Left lung (tissue), 10 donors: ENCODE results near the gene DACT3. TPM values are rescaled to one million over a fixed set of nuclear protein-coding genes. Genes with fewer than 3 reads are reported as not detected.

Experiments used
- ATAC-seq: fragments of 200-7000 bp; cut with Tn5 transposase; one replicate; pipeline ENCODE4 v1.9.1; 2020; ENCODE audit warnings: moderate library complexity
- DNase-seq, 4 donors: peaks; one replicate each; pipeline ENCODE4 v3.0.0-alpha.2; 2013 to 2020
- H3K27ac ChIP-seq, 2 donors: fragments of 200-600 bp; sonication (generic) in 1 of 2; one replicate each; pipeline versions ENCODE4 v1.5.0 to v1.8.0; 2020 to 2021
- H3K27me3 ChIP-seq, 2 donors: fragments of 200-600 bp; sonication (generic) in 1 of 2; one replicate each; pipeline versions ENCODE4 v1.5.0 to v1.8.0; 2020 to 2021
- H3K36me3 ChIP-seq, 2 donors: fragments of 200-600 bp; sonication (generic) in 1 of 2; one replicate each; pipeline versions ENCODE4 v1.5.0 to v1.8.0; 2020 to 2021
- H3K4me1 ChIP-seq, 2 donors: fragments of 200-600 bp; one replicate each; pipeline ENCODE4 v1.8.0; 2021
- H3K4me3 ChIP-seq, 2 donors: fragments of 200-600 bp; sonication (generic) in 1 of 2; one replicate each; pipeline versions ENCODE4 v1.5.0 to v1.8.0; 2020 to 2021; ENCODE audit warnings: mild to moderate bottlenecking in 1 of 2
- H3K9me3 ChIP-seq, 2 donors: fragments of 200-600 bp; sonication (generic) in 1 of 2; one replicate each; pipeline versions ENCODE4 v1.5.0 to v1.8.0; 2020 to 2021
- intact Hi-C, 2 donors: fragments of 100-400 bp; cut with DNase I; formaldehyde crosslinking; loops; one replicate each; pipeline versions ENCODE4 v1.11.2 to v1.14.2; 2022
- polyA plus RNA-seq, 6 donors: library from polyadenylated mRNA; unstranded; fragments of 120-200 nt; gene quantifications; one replicate each; pipeline ENCODE4 v1.2.1, GENCODE V29; 2013; ENCODE audit not compliant: insufficient read length in 6 of 6
- total RNA-seq, 2 donors: library from RNA; stranded (reverse); fragmentation: NEBNext Ultra II Directional; extraction: Animal tissue kit (Norgen Biotek cat#: 25700); gene quantifications; one replicate each; pipeline ENCODE4 v1.2.1, GENCODE V29; 2021
- TF ChIP-seq, protein P1 (sequence below), 2 donors: fragments of 200-600 bp; sonication (generic) in 1 of 2; IDR thresholded peaks; one replicate each; pipeline versions ENCODE4 v1.5.0 to v1.8.0; 2021; ENCODE audit warnings: antibody characterized with exemption in 2 of 2
- donor health status: DM: no; HTN: yes; CAD: no.
- donor health status: DM: no; HTN: no; CAD: no.

Gene DACT3
- total and polyA plus RNA-seq, 8 donors, result 6.6 to 53.4 (median 43.2) TPM

DNA sequence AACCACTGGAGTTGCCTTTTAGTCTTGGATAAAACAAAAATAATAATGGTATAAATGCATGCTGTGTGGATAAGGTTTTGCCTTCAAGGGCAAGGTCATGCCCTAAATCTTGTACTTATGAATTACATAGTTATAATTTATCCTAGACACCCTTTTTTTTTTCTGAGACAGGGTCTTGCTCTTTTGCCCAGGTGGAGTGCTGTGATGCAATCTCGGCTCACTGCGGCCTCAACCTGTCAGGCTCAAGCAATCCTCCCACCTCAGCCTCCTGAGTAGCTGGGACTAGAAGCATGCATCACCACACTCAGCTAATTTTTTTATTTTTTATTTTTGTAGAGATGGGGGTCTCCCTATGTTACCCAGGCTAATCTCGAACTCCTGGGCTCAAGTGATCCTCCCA, 7.7 kb upstream of the DACT3 start:
- Histone ChIP-seq H3K9me3 (no peaks in the 10 kb centered on the region), H3K4me3 (no peak overlapping the region), H3K27me3 (no peaks in the 10 kb centered on the region), H3K36me3 (peaks cover 0 to 15% of the 10 kb centered on the region in 2 donors), H3K27ac (no peak overlapping the region), H3K4me1 (no peaks in the 10 kb centered on the region)
- DNase-seq (peak in 1 of 4 donors; percentile 10), ATAC-seq (no peak)
- intact Hi-C loops, result loop anchor here in 1 of 2 donors (10.0 kb wide), 1 partner anchor 134 kb away; no protein-coding TSS in a partner anchor
- TF ChIP-seq, protein P1, sequence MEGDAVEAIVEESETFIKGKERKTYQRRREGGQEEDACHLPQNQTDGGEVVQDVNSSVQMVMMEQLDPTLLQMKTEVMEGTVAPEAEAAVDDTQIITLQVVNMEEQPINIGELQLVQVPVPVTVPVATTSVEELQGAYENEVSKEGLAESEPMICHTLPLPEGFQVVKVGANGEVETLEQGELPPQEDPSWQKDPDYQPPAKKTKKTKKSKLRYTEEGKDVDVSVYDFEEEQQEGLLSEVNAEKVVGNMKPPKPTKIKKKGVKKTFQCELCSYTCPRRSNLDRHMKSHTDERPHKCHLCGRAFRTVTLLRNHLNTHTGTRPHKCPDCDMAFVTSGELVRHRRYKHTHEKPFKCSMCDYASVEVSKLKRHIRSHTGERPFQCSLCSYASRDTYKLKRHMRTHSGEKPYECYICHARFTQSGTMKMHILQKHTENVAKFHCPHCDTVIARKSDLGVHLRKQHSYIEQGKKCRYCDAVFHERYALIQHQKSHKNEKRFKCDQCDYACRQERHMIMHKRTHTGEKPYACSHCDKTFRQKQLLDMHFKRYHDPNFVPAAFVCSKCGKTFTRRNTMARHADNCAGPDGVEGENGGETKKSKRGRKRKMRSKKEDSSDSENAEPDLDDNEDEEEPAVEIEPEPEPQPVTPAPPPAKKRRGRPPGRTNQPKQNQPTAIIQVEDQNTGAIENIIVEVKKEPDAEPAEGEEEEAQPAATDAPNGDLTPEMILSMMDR (IDR thresholded peaks at IDR 0.05), result no peak

DNA sequence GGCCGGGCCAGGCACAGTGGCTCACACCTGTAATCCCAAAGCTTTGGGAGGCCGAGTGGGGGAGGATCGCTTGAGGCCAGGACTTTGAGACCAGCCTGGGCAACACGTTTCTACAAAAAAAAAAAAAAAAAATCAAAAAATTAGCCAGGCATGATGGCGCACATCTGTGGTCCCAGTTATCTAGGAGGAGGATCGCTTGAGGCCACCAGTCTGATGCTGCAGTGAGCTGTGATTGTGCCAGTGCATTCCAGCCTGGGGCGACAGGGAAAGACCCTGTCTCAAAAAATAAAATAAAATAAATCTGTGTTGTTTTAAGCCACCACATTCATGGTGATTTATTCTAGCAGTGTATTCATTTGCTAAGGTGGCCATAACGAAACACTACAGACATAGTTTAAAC, 4.1 kb upstream of the DACT3 start:
- TF ChIP-seq, protein P1 (IDR thresholded peaks at IDR 0.05), result no peak
- DNase-seq (peak in 1 of 4 donors; percentile 21), ATAC-seq (no peak)
- H3K36me3 ChIP-seq, result no peaks in the 10 kb centered on the region
- no peak overlapping the region for H3K27ac ChIP-seq
- H3K4me3 ChIP-seq, result no peak overlapping the region
- H3K4me1 ChIP-seq, result peaks cover 0 to 20% of the 10 kb centered on the region in 2 donors
- intact Hi-C loops, result loop anchor here in 1 of 2 donors (10.0 kb wide), 1 partner anchor 130 kb away; no protein-coding TSS in a partner anchor
- no peaks in the 10 kb centered on the region for H3K9me3 ChIP-seq
- H3K27me3 ChIP-seq, result peaks cover 5 to 9% of the 10 kb centered on the region in 2 donors

DNA sequence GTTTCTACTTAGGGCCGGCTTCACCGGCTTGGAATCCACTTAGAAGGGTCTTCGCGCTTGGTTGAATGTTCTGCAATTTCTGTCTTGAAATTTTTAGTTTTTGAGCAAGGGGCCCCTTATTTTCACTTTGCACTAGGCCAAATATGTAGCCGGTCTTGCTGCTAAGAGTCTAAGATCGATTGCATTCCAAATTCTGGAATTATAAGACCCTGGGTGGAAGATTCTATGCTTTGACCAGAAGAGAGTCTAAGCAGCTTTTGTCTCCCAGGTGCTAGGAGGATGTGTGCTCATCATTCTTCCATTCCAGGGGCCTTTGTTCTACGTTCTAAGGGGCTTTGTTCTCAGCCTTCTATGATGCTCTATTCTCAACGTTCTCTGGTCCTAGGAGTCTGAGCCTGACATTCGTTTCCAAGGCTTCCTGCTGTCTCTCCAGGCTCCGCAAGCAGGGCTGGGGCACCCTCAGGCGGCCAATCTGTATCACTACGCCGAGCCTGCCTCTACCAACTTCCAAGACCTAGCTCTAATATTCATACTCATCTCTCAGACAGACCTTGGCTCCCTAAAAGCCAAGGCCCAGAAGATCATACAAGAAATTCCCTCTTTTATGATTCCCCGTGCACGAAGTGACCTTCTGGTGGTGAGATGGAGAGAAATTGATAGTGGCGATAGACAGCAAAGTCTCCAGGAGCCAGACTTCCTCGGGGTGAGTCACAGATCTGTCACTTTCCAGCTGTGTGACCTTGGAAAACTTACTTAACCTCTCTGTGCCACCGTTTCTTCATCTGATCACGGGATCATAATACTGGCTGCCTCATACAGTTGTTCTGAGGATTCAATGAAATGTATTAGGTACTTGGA, 982 bp upstream of the DACT3 start:
- Histone ChIP-seq H3K27ac (peak overlapping the region; percentile 11 to 72), H3K27me3 (peaks cover 14 to 39% of the 10 kb centered on the region in 2 donors), H3K4me3 (peak overlapping the region; percentile 12 to 54), H3K9me3 (no peaks in the 10 kb centered on the region), H3K36me3 (no peaks in the 10 kb centered on the region), H3K4me1 (peaks cover 0 to 31% of the 10 kb centered on the region in 2 donors)
- ATAC-seq (peak; percentile 84), DNase-seq (peak; percentile 75 to 91 (median 86))
- TF ChIP-seq, protein P1 (IDR thresholded peaks at IDR 0.05), result peak; percentile 80 to 84
- intact Hi-C loops, result loop anchor here in 1 of 2 donors (10.0 kb wide), 1 partner anchor 127 kb away; no protein-coding TSS in a partner anchor

DNA sequence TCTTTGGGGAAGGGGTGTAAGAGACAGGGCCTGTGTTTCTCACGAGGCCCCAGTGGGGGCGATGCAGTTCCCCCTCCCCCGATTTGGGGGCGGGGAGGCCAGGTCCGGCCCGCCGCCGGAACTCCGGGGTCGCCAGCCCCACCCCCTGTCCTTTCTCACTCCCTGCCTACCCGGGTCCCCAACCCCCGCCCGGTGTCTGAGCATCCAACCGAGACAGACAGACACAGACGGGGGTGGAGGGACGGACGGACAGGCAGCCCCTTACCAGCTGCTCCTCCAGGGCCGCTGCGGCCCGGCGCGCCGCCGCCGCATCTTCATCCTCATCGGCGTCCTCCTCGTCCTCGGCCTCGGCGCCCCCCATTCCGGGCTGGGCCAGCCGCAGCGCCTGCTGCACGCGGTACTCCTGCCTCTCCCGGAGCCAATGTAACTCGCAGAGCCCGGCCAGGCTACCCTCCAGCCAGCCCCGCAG, 397 bp downstream of the DACT3 start:
- peak in 3 of 4 donors; percentile 34 to 52 (median 48) for DNase-seq
- TF ChIP-seq, protein P1 (IDR thresholded peaks at IDR 0.05), result no peak
- Histone ChIP-seq H3K27ac (peak overlapping the region in 1 of 2 donors; percentile 77), H3K27me3 (peaks cover 14 to 53% of the 10 kb centered on the region in 2 donors), H3K9me3 (no peaks in the 10 kb centered on the region), H3K4me3 (peak overlapping the region; percentile 40 to 54), H3K36me3 (no peaks in the 10 kb centered on the region), H3K4me1 (peaks cover 0 to 31% of the 10 kb centered on the region in 2 donors)
- intact Hi-C loops, result loop anchor here in 1 of 2 donors (10.0 kb wide), 1 partner anchor 126 kb away; no protein-coding TSS in a partner anchor
- no peak for ATAC-seq
